ENCODE data around the gene CACNA2D3.

The CACNA2D3 gene

DNA sequence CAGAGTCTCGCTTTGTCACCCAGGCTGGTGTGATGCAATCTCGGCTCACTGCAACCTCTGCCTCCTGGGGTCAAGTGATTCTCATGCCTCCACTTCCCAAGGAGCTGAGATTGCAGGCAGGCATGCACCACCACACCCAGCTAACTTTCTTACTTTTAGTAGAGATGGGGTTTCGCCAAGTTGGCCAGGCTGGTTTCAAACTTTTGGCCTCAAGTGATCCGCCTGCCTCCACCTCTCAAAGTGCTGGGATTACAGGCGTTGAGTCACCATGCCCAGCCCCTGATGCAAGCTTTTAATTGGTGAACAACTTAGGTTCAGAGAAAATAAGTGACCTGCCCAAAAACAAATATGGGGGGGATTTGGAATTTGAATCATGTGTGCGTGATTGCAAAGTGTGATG, 559.4 kb downstream of the CACNA2D3 start:
- DNase-seq, result no peak

DNA sequence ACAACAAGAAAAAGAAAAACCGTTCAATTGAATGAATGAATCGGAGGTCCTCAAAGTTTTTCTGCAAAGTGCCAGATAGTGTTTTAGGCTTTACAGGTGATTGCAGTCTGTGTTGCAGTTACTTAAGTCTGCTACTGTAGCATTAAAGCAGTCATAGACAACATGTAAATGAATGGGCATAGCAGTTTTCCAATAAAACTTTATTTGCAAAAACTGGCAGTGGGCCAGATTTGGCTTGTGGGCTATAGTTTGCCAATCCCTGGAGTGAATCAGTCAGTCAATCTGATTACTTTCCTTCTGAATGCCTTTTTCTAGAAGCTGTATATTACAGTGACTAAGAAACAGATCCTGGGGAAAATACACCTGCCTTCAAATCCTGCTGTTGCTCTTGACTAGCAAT, 562.9 kb downstream of the CACNA2D3 start:
- DNase-seq, result no peak

DNA sequence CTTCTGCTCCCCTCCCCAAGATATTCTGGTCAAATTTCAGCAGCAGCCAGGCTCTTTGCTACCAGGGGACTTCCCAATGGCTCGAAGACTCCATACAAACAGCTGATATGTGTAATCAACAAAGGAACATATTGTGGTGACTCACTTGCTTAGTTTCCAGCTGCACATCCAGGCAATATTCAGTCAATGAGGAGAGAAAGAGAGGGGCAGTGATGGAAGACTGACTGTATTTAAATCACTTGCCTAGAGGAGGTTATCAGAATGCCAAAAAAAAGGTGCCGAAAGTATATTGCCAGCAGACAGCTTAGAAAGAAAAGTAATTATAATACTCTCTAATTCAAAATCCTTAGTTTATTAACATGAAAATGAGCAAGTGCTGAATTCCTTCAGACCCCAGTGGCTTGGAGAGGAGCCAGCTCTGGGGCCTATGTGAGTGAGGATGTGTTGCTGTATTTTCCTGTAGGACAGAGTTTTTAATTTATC, 569.0 kb downstream of the CACNA2D3 start:
- DNase-seq, result no peak

DNA sequence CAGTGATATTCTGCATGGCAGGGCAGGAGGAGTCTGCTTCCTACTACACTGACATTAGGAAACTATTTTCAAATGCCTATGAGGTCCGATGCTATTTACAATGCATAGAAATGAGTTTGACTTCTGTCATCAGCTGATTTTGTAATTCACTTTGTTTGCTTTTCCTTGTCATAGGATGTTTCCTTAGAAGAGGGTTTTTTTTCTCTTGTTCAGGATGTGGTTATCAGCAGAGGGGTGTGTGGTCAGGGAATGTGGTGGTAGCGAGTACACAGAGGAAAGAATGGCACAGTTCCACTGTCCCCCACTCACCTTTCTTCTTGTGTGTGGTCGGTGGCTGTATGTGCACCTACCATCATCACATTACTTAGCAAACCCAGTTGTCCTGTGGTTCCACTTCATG, 574.0 kb downstream of the CACNA2D3 start:
- no peak for DNase-seq

DNA sequence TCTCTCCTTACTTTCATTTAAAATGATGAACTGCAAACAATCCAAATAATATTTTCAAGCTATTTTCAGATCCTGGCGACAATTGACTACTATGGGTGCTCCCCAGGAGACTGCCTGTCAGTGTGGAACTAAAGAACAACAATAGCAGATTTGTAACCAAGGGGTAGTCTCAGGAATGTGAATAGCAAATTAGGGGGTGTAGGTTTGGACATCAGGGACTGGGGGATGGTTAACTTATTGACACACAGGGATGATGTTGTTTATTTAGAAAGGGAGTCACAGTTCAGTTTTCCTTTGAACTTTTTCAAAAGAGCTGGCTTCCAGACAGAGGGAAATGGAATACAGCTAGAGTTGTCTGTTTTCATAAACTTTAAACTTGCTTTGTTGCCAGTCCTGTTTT, 575.7 kb downstream of the CACNA2D3 start:
- no peak for DNase-seq

DNA sequence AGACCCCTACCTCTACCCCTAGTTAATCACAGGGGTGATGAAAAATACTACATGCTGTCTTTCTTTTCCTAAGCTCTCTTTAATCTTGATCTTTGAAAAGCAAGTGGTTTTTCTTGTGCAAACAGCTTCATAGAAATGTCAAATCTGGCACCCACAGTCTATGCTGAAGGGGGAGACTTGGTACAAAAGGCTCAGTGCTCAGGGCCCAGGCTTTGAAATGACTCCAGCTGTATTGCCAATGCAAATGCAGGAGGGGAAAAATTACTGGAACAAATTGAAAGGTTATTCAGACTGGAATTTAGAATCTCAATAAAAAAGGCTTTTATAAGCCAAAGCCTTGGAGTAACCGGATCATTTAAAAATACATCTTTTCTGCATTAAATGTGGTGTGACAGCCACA, 581.6 kb downstream of the CACNA2D3 start:
- DNase-seq, result no peak

DNA sequence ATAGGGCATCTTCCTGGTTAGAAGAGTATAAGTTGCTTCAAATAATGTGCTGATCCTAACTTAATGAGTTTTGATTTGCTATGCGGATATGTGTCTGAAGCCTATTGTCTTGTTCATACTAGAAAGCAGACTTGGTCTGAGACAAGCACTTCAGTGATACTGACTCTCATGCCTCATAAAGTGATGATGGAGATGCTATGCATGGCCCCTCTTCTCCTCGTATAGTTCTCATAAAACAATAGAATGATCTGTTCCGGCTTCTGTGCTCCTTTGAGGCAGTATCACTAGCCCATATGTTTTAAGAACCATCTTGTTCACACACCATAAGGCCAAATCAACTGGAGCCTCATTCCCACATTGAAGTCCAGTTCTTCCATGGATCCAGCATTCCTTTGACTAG, 583.4 kb downstream of the CACNA2D3 start:
- DNase-seq, result no peak

DNA sequence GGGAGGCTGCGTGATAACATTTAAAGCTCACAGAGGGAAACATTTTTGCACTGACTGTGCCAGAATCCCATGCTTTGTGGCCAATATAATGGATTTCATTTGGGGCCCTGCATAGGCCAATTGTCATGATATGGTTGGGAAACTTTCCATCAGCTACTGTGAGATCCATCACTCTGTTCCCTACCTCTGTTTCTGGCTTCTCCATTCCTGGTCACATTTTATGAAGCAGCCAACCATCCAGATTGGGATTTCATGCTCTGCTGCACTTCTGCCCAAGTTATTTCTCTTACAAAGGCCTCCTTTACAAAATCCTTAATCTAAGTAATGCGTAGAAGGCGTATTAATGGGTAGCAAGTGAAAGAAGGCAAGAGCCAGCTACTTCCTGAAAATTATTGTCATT, 584.4 kb downstream of the CACNA2D3 start:
- DNase-seq, result no peak

DNA sequence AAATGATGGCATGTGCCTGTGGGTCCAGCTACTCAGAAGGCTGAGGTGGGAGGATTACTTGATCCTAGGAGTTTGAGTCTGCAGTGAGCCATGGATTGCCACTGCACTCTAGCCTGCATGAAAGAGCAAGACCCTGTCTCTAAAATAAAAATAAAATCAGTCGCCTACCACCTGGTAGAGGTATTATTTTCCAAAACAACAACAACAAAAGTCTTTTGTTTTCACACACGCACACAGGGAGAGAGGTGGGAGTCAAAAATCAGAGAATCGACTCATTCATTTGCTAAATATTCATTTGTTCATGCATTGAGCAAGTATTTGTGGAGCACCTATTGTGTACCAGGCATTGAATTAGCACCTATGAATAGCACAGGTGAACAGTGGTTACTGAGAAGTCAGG, 587.4 kb downstream of the CACNA2D3 start:
- no peak for DNase-seq

DNA sequence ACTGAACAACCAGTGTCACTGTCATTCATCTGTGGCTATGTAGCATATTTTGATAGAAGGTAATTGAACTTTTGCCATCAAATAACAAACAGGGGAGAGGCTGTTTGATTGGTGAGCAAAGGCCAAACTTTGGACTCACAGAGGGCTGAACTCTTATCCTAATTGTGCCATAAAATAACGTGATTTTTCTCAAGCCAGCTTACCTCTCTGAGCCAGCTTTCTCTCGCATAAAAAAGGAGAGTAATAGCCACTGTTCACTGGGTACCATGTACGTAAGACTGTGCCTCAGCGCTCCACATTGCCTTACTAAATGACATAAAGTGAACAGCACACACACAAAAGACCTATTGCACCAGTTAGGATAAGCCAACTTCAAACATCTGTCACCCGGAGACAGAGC, 588.6 kb downstream of the CACNA2D3 start:
- DNase-seq, result no peak

DNA sequence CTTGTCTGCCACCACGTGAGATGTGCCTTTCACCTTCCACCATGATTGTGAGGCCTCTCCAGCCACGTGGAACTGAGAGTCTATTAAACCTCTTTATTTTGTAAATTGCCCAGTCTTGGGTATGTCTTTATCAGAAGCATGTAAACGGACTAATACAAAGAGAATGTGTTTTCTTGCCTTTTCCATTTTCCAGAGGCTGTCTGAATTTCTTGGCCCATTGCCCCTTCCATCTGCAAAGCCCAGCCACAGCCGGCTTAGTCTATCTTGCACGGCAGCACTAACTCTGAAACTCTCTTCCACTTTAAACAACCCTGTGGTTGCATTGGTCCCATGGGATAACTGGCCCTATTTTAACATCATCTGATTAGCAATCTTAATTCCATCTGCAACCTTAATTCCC, 590.2 kb downstream of the CACNA2D3 start:
- DNase-seq, result no peak

DNA sequence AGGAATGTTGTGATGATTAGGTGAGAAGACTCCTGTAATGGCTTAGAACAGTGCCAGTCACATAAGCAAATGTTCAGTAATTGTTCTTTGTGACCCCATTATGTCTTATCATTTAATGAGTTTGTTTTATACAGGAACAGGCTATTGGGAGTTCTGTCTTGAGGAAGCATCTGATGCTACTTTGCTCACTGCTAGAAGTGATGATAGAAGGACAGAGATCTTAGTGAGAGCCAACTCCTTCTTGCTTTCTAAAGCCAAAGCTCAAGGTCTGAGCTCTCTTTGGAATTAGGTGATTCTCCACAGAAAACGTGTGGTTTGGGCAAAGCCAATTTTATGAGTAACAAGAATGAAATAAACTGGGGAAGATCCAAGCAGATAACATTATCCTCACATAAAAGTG, 590.7 kb downstream of the CACNA2D3 start:
- DNase-seq, result no peak

DNA sequence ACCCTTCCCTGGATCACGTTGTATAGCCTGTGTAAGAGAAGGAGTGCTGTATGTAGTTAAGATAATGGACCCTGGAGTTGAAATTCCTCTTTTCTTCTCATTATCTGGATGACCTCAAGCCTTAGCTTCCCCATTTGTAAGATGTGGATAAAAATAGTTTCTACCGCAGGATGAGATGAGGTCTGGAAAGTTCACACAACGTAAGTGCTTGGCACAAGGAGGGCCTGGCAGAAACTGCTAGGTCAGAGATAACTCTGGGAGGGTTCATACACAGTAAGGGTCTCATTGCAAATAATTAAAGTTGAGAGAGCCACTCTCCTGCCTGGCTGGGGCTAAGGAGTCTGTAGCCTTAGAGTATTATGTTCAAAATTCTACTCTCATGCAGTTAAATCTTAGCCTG, 591.1 kb downstream of the CACNA2D3 start:
- DNase-seq, result no peak

DNA sequence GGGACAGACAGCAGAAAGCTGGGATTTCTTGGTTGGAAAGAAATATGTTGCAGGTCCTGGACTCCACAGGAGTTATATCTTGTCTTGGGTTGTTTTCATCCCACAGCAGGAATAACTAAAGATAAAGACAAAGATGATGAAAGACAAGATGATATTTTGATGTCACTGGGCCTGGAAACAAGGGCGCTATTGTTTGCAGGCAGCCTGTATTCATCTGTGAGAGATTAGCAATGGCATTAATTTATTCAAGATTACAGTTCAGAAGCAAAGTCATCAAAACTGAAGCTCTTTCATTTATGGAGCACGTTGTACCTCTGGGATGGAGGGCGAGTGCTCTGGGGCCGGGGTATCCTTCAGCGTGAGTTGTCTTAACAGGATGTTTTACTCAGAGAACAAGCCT, 591.7 kb downstream of the CACNA2D3 start:
- no peak for DNase-seq

DNA sequence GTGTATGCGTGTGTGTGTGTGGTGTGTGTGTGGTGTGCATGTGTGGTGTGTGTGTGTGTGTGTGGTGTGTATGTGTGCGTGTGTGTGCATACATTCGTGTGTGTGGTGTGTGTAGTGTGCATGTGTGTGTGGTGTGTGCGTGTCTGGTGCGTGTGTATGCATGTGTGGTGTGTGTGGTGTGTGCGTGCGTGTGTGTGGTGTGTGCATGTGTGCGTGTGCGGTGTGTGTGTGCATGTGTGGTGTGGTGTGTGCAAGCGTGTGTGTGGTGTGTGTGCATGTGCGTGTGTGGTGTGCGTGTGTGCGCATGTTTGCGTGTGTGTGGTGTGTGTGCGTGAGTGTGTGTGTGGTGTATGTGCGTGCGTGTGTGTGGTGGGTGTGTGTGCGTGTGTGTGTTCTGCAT, 595.2 kb downstream of the CACNA2D3 start:
- no peak for DNase-seq

DNA sequence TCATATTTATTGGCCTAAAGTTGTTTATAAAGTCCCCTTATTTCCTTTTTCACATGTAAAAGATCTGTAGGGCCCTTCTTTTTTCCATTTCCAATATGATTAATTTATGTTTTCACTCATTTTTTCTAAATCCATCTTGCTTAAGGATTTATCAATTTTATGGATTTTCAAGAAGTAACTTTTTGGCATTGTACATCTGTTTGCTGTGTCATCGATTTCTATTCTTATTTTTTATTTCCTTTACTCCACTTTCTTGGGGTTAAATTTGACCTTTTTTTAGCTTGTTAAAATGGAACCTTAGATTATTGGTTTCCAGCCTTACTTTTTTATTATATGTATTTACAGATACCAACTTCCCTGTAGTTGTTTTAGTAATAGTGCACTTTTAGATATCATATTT, 597.6 kb downstream of the CACNA2D3 start:
- no peak for DNase-seq

DNA sequence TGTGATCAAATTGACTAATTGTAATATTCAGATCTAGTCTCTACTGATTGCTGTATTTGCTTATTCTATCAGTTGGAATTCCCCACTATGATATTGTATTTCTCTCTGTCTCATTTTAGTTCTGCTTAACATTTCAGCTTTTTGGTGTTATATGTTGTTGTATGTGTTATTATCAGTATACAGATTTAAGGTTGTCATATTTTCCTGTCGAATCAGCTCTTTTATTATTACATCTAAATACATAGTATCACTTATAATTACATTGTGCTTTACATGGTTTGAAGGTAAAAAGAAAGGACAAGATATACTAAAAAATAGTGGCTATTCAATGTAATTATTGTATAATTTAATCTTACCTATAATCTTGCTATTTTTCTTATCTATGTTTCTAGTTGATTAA, 598.3 kb downstream of the CACNA2D3 start:
- no peak for DNase-seq

DNA sequence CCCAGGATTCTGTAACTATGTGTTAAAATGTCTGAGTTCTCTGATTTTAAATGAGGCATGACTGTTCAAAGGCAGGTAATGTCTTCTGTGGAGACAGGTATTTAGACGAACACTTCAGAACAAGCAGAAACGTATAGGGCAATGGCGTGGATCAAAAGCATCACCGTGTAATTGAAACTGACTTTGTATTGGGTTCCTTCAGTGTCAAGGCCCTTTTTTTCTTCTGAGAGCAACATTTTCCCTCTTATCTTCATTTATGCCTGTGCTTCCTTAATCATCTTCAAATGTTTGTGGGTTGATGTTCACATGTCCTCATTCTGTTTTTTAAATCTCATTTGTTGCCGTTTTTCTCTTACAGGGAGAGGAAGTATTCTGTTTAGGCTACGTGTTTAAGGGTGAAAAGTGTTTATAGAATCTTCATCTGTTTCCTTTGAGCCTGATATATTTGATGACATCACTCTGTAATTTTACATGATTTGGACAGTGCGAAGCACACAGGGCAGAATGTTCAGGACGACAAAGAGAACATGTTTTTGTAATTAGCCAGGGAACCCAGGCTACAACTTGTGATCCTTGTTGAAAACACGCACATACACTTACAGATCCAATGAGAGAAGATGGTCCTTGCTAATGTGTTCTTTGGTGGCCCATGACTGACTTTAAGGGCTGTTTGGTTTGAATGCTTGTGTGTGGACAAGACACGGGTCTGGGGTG, 609.5 kb downstream of the CACNA2D3 start:
- DNase-seq, result no peak

DNA sequence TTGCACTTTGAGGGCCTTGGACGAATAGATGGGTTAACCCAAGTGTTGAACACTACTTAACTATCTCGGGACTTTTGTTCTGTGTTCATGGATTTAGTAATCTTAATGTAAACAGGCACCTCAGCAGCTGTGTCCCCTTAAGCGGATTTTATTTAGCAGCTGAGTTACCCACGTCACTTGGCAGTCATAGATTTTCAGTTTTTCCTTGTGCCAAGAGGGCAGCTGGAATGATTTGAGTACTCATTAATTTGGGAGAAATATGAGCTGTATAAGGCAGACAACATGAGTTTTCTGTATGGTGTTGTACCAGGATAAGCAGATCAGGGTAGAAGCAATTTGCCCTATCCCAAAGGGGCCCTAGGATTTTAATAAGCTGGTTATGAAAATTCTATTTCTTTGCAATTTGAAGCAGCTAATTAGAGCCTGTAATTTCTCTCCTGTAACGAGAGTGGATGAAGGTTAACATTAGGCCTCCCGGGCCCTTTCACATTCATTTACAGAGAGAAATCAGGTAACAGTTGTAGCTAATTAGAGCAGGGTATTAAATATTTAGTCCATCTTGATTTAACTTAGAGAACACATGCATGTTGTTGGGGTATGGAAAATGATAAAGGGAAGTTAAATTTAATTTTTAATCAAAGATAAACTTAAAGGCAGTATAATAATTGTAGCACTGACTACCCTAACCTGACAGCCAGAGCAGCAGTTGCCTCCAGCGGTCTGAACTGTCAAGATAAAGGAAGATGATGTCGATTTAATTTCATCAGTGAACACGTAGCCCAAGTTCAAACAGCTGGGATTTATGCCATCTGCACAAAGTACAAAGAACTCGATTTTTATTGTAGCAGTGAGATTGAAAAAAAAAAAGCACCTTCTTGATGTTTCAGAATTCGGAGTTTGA, 611.0 kb downstream of the CACNA2D3 start:
- DNase-seq, result no peak

DNA sequence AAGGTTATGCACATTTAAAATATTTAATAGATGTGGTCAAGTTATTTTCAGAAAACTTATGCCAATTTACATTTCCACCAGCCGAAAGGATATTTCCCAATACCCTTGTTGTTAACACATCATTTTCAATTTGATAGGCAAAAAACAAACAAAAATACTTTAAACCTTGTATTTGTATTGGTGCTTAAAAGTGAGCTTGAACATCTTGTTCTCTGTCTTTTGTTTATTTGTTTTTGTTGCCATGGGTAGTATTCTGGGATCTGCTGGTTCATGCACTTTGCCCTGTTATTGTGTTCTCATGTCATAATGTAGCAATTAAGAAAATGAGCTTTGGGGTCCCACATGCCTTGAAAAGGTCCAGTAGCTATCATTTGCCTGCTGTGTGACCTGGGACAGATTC, 614.1 kb downstream of the CACNA2D3 start:
- no peak for DNase-seq

DNA sequence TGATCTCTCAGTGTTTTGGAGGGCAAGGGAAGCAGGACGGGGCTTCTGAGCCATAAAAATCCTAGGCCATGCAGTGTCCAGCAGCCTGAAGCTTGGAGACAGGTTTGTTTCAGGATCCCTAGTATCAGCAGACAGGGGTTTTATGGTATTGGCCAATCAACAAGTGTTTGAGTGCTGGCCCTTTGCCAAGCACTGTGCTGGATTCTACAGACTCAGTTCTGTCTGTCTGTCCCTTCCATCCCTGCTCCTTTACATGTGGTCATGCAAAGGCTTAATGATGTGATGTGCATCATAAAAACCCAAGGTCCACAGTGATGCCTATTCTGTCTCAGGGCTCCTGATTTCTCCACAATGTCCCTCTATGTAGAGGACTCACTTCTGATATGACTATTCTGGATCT, 621.4 kb downstream of the CACNA2D3 start:
- no peak for DNase-seq

DNA sequence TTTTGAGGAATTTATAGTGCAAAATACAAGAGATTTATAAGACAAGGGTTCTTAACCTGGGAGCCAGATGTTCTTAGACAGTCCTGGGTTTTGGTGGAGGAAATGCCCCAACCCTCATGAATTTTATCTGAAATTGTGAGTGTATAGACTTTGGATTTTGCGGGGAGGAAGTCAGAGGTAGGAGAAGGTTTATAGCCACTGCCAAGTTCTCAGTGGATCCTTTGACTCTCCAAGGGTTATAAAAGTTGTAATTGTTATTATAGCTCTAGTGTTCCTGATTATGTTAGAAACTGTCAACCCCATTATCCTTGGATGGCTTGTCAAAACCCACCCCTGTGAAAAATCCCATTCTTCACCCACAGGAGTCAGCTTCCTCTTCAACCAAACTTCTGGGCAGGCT, 621.9 kb downstream of the CACNA2D3 start:
- no peak for DNase-seq

DNA sequence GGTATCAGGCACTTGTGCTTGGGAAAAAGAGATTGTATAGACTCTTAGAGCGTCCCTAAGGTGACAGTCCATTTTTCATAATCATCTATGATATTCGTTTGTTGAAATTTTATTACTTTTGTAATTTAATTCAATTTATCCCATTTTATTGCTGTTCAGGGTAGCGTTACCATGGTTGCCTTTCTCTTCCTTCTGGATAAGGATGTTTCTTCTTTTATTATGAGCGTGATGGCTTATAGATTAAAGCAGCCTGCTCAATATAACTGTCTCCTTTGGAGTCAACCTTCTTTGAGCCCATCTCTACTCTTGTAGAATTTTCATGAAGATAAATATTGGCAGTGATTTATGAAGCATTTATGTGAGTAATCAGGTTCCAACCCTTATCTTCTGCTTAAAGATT, 623.5 kb downstream of the CACNA2D3 start:
- no peak for DNase-seq

DNA sequence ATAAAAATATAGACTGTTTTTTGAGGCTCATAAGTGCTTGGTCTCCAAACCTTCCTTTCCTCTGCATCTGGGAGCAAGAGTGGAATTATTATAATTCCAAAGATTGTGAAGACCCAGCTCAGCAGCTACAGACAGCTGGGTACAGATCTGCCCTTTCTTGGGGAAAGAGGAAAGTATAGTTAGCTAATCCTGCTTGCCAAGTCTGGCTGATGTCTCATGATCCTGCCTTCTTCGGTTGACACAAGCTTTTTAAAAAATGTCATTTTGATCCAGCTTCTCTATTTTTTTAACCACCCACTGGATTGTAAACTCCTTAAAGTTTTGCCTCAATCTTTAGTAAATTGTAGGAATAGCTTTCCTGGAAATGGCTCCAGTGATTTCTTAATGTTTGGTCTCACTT, 624.4 kb downstream of the CACNA2D3 start:
- no peak for DNase-seq

Measured in right kidney (tissue), 1 donor.